HCT116 (cell line): Measurements from ENCODE around the gene RPRD1B. TPM values are rescaled to one million over a fixed set of nuclear protein-coding genes. Genes with fewer than 3 reads are reported as not detected.

ENCODE experiments used
- ATAC-seq: fragments of 200-7000 bp; cut with Tn5 transposase; 2 replicates; pipeline ENCODE4 v1.9.1; 2020; ENCODE audit warnings: mild to moderate bottlenecking, moderate library complexity
- BruUV-seq: library from RNA; stranded (reverse); fragments of 400-500 nt; replicated peaks from 2 replicates; lab custom pipeline; 2021; lab: Mats Ljungman, UMichigan
- CTCF ChIA-PET: fragments of 300-600 bp; sonication (Branson Sonifier 250); formaldehyde crosslinking; loops from one replicate; lab custom pipeline; 2021; ENCODE audit warnings: antibody characterized with exemption; lab: Charles Lee
- POLR2A ChIA-PET: fragments of 300-600, 350-600 bp; sonication (Branson Sonifier 250); formaldehyde crosslinking; loops from one replicate; lab custom pipeline; 2021; ENCODE audit warnings: antibody characterized with exemption; lab: Charles Lee
- RAD21 ChIA-PET, 2 experiments: fragments of 300-600 bp; sonication (Branson Sonifier 250); formaldehyde crosslinking; loops; one replicate each; lab custom pipeline; 2023; ENCODE audit warnings: low total read pairs in 2 of 2; ENCODE audit not compliant: uncharacterized antibody in 2 of 2, unreplicated experiment in 2 of 2, low non-redundant PET in 1 of 2; lab: Charles Lee
- DNase-seq: peaks from one replicate; pipeline ENCODE4 v3.0.0-alpha.2; 2010; ENCODE audit warnings: low read depth, low spot score
- H2AFZ ChIP-seq: fragments of 200-600 bp; shearing (Covaris generic), sonication (generic); 2 replicates; pipeline ENCODE4 v1.6.1; 2017; ENCODE audit warnings: low read depth, mixed run types, mixed read lengths, antibody characterized with exemption, low read length; ENCODE audit not compliant: poor library complexity, severe bottlenecking
- H3K27ac ChIP-seq: 2 replicates; pipeline ENCODE4 v1.5.1; 2012; ENCODE audit warnings: low read depth, low read length
- H3K27me3 ChIP-seq: fragments of 200-600 bp; sonication (generic); 2 replicates; pipeline ENCODE4 v1.6.1; 2016; ENCODE audit warnings: mixed run types, low read length, mixed read lengths; ENCODE audit not compliant: insufficient read depth
- H3K36me3 ChIP-seq, 2 experiments: fragments of 200-500 bp in 1 of 2; fragments of 200-600 bp in 1 of 2; sonication (Bioruptor generic) in 1 of 2; sonication (generic) in 1 of 2; 2 replicates each; pipeline versions ENCODE4 v1.5.1 to v1.6.1; 2014 to 2016; ENCODE audit warnings: low read length in 2 of 2, inconsistent platforms in 1 of 2, mixed read lengths in 1 of 2, mixed run types in 1 of 2; ENCODE audit not compliant: insufficient read depth in 2 of 2, control insufficient read depth in 1 of 2
- H3K4me1 ChIP-seq, 2 experiments: fragments of 200-600 bp in 1 of 2; sonication (generic) in 1 of 2; 2 replicates each; pipeline versions ENCODE4 v1.5.1 to v1.6.1; 2012 to 2017; ENCODE audit warnings: low read length in 2 of 2, inconsistent platforms in 1 of 2, mild to moderate bottlenecking in 1 of 2, mixed read lengths in 1 of 2, mixed run types in 1 of 2, moderate library complexity in 1 of 2; ENCODE audit not compliant: insufficient read depth in 2 of 2, control insufficient read depth in 1 of 2
- H3K4me2 ChIP-seq: fragments of 200-600 bp; sonication (generic); 2 replicates; pipeline ENCODE4 v1.6.1; 2017; ENCODE audit warnings: mixed run types, low read length, mixed read lengths
- H3K4me3 ChIP-seq, 2 experiments: fragments of 200-600 bp in 1 of 2; sonication (generic) in 1 of 2; replicated peaks in 1 of 2; 2 replicates each; pipeline ENCODE4 v1.5.1; 2011 to 2016; ENCODE audit warnings: low read length in 2 of 2, control low read depth in 1 of 2, low read depth in 1 of 2, mild to moderate bottlenecking in 1 of 2, mixed read lengths in 1 of 2, mixed run types in 1 of 2
- H3K79me2 ChIP-seq: fragments of 200-600 bp; sonication (generic); 2 replicates; pipeline ENCODE4 v1.6.1; 2017; ENCODE audit warnings: mild to moderate bottlenecking, mixed run types, low read length, moderate library complexity, mixed read lengths; ENCODE audit not compliant: insufficient read depth
- H3K9ac ChIP-seq: fragments of 200-600 bp; sonication (generic); 2 replicates; pipeline ENCODE4 v1.6.1; 2016; ENCODE audit warnings: low read length, mixed read lengths
- H3K9me2 ChIP-seq: fragments of 200-600 bp; sonication (generic), shearing (Covaris generic); 2 replicates; pipeline ENCODE4 v1.6.1; 2017; ENCODE audit warnings: mixed run types, mild to moderate bottlenecking, moderate library complexity; ENCODE audit not compliant: insufficient read depth
- H3K9me3 ChIP-seq, 2 experiments: fragments of 200-500 bp in 1 of 2; fragments of 200-600 bp in 1 of 2; sonication (Bioruptor generic) in 1 of 2; sonication (generic) in 1 of 2; 2 replicates each; pipeline ENCODE4 v1.6.1; 2014 to 2017; ENCODE audit warnings: low read length in 2 of 2, mixed read lengths in 2 of 2, inconsistent platforms in 1 of 2, low read depth in 1 of 2, mild to moderate bottlenecking in 1 of 2, mixed run types in 1 of 2, moderate library complexity in 1 of 2; ENCODE audit not compliant: control insufficient read depth in 1 of 2, insufficient read depth in 1 of 2
- H4K20me1 ChIP-seq: fragments of 200-600 bp; sonication (generic), shearing (Covaris generic); 2 replicates; pipeline ENCODE4 v1.6.1; 2017; ENCODE audit warnings: mixed run types, mild to moderate bottlenecking, moderate library complexity; ENCODE audit not compliant: insufficient read depth
- CBX3 ChIP-seq: IDR thresholded peaks from 2 replicates; pipeline ENCODE4 v1.6.1; 2012; ENCODE audit warnings: low read depth
- CEBPB ChIP-seq: IDR thresholded peaks from 2 replicates; pipeline ENCODE4 v1.6.1; 2012; ENCODE audit warnings: low read depth
- ELF1 ChIP-seq: IDR thresholded peaks from 2 replicates; pipeline ENCODE4 v1.6.1; 2012; ENCODE audit warnings: low read depth, borderline replicate concordance
- EZH2 ChIP-seq: fragments of 200-600 bp; sonication (generic); IDR thresholded peaks from 2 replicates; pipeline ENCODE4 v1.6.1; 2017; ENCODE audit warnings: antibody characterized with exemption, mixed run types
- EZH2phosphoT487 ChIP-seq: fragments of 200-600 bp; IDR thresholded peaks from 2 replicates; pipeline ENCODE4 v1.6.1; 2018; ENCODE audit warnings: antibody characterized with exemption, borderline replicate concordance
- JUND ChIP-seq: IDR thresholded peaks from 2 replicates; pipeline ENCODE4 v1.6.1; 2012
- MAX ChIP-seq: IDR thresholded peaks from 2 replicates; pipeline ENCODE4 v1.6.1; 2012
- POLR2A ChIP-seq: IDR thresholded peaks from 2 replicates; pipeline ENCODE4 v1.7.0; 2011; ENCODE audit warnings: borderline replicate concordance; ENCODE audit not compliant: insufficient read depth, insufficient read length; ENCODE audit errors: extremely low read depth
- POLR2AphosphoS5 ChIP-seq: IDR thresholded peaks from 2 replicates; pipeline ENCODE4 v1.6.1; 2011; ENCODE audit warnings: mild to moderate bottlenecking, low read depth, low read length, moderate library complexity
- SIN3A ChIP-seq: IDR thresholded peaks from 2 replicates; pipeline ENCODE4 v1.6.1; 2012; ENCODE audit warnings: low read depth
- SRF ChIP-seq: IDR thresholded peaks from 2 replicates; pipeline ENCODE4 v1.6.1; 2012; ENCODE audit warnings: low read depth
- TCF7L2 ChIP-seq: IDR thresholded peaks from 2 replicates; pipeline ENCODE4 v1.7.0; 2011; ENCODE audit warnings: borderline replicate concordance, inconsistent platforms; ENCODE audit not compliant: insufficient read depth, insufficient read length; ENCODE audit errors: extremely low read depth
- ZBTB33 ChIP-seq: IDR thresholded peaks from 2 replicates; pipeline ENCODE4 v1.6.1; 2011; ENCODE audit warnings: mild to moderate bottlenecking, low read length, moderate library complexity; ENCODE audit not compliant: insufficient replicate concordance; ENCODE audit errors: extremely low read depth
- ZFX ChIP-seq: fragments of 450-650 bp; IDR thresholded peaks from 2 replicates; pipeline ENCODE4 v1.6.1; 2017
- intact Hi-C: fragments of 100-400 bp; cut with micrococcal nuclease; formaldehyde crosslinking; loops from 2 replicates; pipeline ENCODE4 v1.10.0; 2022
- total RNA-seq: library from RNA; stranded (reverse); gene quantifications from one replicate; pipeline ENCODE4 v1.2.1, GENCODE V29; 2021; ENCODE audit not compliant: unreplicated experiment
- TF ChIP-seq, protein P1 (sequence below): IDR thresholded peaks from 2 replicates; pipeline ENCODE4 v1.6.1; 2012; ENCODE audit warnings: low read depth
- TF ChIP-seq, protein P2 (sequence below): IDR thresholded peaks from 2 replicates; pipeline ENCODE4 v1.6.1; 2012

RPRD1B gene
- total RNA-seq, 1 experiment from 2014 or later = 30.7 TPM

DNA sequence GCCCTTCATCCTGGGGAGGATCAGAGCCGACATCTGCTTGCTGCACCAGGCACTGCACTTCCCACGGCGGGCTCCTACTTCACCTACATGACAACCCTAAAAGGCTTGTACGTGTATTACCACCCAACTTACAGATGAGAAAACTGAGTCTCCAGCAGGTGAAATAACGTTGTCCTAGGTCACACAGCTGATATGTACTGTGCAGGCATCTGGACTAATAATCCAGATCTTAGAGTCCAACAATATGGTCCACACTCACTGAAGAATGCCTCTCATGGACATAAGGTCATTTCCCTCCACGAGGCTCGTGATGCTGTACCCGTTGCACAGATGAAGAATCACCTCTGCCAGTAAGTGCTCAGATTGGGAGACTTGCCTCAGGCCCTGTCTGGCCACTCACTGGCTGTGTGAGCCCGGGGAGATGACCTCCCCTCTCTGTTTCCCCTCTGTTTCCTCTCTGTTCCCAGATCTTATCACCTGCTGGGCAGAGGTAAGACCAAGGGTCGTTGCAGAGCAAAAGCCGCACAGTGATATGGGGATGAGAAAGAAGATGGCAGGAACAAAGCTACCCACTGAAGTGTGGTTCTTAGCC, 99.5 kb downstream of the RPRD1B start:
- CTCF ChIA-PET = no interaction called here
- no peak for ATAC-seq
- H3K79me2 ChIP-seq = no peaks in the 10 kb centered on the region

More for the DNA sequence above, 99.5 kb downstream of the RPRD1B start:
- H3K4me3 ChIP-seq = no peak overlapping the region
- intact Hi-C loops = no loop called here
- DNase-seq = no peak
- RAD21 ChIA-PET = interaction anchor here in 1 of 2 experiments (0.5 kb wide), 1 partner anchor 140 kb away, joined by 3 read pairs; no protein-coding TSS in a partner anchor
- H3K4me1 ChIP-seq = peaks cover 17 to 19% of the 10 kb centered on the region in 2 experiments
- H3K9me2 ChIP-seq = no peaks in the 10 kb centered on the region
- no peak overlapping the region for H3K27ac ChIP-seq
- H3K4me2 ChIP-seq = no peak overlapping the region
- POLR2A ChIA-PET = no interaction called here
- no peak overlapping the region for H2AFZ ChIP-seq
- H3K9me3 ChIP-seq = no peaks in the 10 kb centered on the region
- no peaks in the 10 kb centered on the region for H3K27me3 ChIP-seq
- H4K20me1 ChIP-seq = no peaks in the 10 kb centered on the region
- TF ChIP-seq CEBPB (no peak), POLR2AphosphoS5 (no peak), CBX3 (no peak), SRF (no peak), SIN3A (no peak), POLR2A (no peak), EZH2 (no peak), ZBTB33 (no peak), TCF7L2 (no peak), JUND (no peak), MAX (no peak), EZH2phosphoT487 (no peak), ELF1 (no peak), ZFX (no peak)
- TF ChIP-seq, protein P1, sequence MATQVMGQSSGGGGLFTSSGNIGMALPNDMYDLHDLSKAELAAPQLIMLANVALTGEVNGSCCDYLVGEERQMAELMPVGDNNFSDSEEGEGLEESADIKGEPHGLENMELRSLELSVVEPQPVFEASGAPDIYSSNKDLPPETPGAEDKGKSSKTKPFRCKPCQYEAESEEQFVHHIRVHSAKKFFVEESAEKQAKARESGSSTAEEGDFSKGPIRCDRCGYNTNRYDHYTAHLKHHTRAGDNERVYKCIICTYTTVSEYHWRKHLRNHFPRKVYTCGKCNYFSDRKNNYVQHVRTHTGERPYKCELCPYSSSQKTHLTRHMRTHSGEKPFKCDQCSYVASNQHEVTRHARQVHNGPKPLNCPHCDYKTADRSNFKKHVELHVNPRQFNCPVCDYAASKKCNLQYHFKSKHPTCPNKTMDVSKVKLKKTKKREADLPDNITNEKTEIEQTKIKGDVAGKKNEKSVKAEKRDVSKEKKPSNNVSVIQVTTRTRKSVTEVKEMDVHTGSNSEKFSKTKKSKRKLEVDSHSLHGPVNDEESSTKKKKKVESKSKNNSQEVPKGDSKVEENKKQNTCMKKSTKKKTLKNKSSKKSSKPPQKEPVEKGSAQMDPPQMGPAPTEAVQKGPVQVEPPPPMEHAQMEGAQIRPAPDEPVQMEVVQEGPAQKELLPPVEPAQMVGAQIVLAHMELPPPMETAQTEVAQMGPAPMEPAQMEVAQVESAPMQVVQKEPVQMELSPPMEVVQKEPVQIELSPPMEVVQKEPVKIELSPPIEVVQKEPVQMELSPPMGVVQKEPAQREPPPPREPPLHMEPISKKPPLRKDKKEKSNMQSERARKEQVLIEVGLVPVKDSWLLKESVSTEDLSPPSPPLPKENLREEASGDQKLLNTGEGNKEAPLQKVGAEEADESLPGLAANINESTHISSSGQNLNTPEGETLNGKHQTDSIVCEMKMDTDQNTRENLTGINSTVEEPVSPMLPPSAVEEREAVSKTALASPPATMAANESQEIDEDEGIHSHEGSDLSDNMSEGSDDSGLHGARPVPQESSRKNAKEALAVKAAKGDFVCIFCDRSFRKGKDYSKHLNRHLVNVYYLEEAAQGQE = no peak
- TF ChIP-seq, protein P2, sequence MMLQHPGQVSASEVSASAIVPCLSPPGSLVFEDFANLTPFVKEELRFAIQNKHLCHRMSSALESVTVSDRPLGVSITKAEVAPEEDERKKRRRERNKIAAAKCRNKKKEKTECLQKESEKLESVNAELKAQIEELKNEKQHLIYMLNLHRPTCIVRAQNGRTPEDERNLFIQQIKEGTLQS = no peak
- TF ChIP-seq, all 23 proteins: peak for 0
- Histone ChIP-seq H3K36me3 (no peaks in the 10 kb centered on the region), H3K9ac (no peak overlapping the region)
- no TSS peak for BruUV-seq
